LNCaP clone FGC (cell line): ENCODE results near the gene WDR5.

Source experiments
- DNase-seq: peaks from one replicate; pipeline ENCODE4 v3.0.0-alpha.2; 2011; ENCODE audit warnings: low read depth
- H3K4me3 ChIP-seq: 2 replicates; pipeline ENCODE4 v1.5.1; 2011; ENCODE audit warnings: mild to moderate bottlenecking, low read depth, low read length, control low read depth
- TF ChIP-seq, protein P1 (sequence below): IDR thresholded peaks from 2 replicates; pipeline ENCODE4 v1.5.1; 2012; ENCODE audit warnings: mild to moderate bottlenecking; ENCODE audit not compliant: control insufficient read depth, insufficient read depth; ENCODE audit errors: extremely low read depth

Gene WDR5

DNA sequence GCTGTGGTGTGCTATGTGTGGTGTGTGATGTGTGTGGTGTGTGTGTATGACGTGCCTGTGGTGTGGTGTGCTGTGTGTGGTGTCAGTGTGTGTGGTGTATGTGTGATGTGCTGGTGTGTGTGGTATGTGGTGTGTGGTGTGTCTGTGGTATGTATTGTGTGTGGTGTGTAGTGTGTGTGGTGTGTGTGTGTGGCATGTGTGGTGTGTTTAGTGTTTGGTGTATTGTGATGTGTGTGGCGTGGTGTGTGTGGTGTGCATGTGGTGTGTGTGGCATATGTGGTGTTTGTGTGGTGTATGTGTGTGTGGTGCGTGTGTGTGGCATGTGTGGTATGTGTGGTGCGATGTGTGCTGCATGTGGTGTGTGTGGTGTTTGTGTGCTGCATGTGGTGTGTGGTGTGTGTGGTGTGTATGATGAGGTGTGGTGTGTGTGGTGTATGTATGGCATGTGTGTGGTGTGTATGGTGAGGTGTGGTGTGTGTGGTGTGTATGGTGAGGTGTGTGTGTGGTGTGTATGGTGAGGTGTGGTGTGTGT, 46.7 kb downstream of the WDR5 start:
- DNase-seq = no peak
- H3K4me3 ChIP-seq = no peak overlapping the region
- TF ChIP-seq, protein P1, sequence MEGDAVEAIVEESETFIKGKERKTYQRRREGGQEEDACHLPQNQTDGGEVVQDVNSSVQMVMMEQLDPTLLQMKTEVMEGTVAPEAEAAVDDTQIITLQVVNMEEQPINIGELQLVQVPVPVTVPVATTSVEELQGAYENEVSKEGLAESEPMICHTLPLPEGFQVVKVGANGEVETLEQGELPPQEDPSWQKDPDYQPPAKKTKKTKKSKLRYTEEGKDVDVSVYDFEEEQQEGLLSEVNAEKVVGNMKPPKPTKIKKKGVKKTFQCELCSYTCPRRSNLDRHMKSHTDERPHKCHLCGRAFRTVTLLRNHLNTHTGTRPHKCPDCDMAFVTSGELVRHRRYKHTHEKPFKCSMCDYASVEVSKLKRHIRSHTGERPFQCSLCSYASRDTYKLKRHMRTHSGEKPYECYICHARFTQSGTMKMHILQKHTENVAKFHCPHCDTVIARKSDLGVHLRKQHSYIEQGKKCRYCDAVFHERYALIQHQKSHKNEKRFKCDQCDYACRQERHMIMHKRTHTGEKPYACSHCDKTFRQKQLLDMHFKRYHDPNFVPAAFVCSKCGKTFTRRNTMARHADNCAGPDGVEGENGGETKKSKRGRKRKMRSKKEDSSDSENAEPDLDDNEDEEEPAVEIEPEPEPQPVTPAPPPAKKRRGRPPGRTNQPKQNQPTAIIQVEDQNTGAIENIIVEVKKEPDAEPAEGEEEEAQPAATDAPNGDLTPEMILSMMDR = no peak

DNA sequence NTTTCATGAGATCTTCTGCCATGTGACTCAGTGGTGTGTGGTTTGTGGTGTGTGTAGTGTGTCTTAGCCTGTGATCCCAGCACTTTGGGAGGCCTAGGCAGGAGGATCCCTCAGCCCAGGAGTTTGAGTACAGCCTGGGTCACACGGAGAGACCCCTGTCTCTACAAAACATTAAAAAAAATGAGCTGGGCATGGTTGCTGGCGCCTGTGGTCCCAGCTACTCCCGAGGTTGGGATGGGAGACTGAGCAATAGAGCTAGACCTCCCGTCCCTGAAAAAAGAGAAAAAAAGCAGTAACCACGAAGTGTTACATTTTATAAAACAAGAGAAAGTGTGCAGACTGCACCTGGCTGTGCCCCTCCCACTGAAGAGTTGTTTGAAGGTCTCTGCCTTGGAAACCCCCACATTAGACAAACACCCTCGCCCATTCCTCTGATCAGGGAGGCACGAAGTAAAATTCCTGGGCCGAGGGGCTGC, 49.7 kb downstream of the WDR5 start:
- no peak for DNase-seq
- TF ChIP-seq, protein P1 = no peak
- H3K4me3 ChIP-seq = no peak overlapping the region

DNA sequence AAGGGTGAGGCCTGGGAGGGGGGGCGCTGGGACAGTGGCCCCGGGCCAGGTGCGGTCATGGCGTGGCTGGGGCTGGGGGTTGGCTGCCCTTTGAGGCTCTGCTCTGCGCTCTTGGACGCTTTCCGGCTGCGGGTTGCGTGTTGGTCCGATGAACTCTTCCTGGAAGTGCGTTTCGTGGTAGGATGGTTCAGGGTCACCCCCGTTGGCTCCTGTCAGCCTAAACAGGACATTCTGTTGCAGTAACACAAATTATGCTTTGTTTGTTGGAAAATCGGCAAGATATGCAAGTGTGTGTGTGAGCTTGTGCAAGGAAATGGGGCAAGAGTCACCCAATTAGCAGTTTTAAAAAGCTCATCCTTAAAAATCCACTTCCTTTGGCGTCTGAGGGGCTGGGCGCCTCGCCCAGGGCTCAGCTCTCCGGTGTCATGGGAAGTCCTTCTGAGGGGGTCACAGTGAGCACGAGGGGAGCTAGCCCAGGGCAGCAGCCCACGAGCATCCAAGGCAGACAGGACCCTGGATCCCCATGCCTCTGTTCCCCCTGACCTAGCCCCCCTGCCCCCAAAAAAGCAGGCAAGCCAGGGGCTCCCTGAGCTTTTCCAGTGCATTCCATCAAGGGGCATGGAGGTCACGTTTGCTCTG, 50.7 kb downstream of the WDR5 start:
- DNase-seq = no peak
- TF ChIP-seq, protein P1 = no peak
- no peak overlapping the region for H3K4me3 ChIP-seq

DNA sequence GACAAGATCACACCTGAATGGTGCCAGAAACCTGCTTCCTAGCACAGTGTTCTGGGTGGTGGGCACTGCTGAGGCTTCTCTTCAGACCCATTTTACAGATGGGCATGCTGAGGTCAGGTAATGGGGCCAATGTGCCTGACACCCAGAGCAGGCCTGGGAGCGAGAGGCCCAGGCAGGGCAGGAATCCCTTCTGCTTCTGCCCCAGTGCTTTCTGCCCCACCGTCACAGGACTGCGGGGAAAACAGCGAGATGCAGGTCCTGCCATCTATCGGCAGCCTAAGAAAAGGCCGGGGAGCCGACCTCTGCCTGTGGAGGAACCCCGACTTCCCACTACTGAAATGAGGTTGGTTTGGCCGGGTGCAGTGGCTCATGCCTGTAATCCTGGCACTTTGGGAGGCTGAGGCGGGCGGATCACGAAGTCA, 51.2 kb downstream of the WDR5 start:
- DNase-seq = no peak
- TF ChIP-seq, protein P1 = no peak
- no peak overlapping the region for H3K4me3 ChIP-seq

DNA sequence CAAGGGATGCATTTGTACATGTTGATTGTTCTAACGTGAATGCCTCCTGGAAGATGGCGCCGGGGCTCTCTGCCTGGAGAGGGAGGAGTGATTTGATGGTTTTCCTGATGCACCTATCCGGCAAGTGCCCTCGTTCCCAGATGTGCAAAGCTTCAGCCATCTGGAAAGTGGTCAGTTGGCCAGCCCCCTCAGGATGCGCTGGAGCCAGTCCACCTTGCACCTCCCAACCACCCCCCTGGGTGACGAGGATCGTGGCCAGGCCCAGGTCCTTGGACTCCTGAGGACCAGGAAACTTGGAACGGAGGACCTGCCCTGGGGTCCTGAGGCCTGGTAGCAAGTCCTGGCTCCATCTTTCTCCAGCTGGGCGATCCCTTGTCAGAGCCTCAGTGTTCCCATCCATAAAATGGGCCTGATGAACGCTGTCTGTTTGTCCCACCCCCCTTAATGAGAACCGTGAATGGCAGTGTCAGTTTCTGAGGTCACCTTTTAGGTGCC, 52.1 kb downstream of the WDR5 start:
- no peak overlapping the region for H3K4me3 ChIP-seq
- TF ChIP-seq, protein P1 = no peak
- no peak for DNase-seq

DNA sequence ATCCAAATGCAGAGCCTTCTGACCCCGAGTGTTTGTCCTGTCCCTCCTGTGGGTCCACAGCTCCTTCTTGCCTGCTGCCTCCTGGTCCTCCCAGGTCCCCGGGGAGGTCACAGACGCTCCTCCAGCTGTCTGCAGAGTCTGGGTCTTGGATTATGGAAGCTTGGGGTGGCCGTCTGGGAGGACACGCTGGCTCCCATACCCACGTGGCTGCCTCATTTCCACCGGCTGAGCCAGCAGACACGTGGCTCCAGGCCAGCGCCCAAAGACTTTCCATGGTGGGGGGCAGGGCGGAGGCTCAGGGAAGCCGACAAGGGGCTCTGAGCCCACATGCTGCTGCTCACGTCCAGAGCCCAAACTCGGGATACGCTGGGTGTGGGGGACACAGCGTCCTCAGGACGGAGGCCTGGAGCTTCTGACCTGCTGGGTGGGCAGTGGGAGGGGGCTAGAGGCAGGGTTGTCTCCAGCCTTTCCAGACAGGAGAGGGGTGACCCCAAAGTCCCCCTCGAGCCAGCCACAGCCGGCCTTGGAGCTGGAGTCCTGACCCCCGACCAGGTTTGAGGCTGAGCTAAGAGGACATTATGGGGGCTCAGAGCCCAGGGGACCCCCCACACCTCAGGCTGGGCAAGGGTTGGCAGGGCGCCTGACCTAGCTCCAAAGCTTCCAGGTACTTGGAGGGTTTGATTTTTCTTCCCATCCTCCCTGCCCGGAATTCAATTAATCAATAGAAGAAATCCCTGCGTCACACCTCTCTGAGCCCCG, 52.7 kb downstream of the WDR5 start:
- no peak overlapping the region for H3K4me3 ChIP-seq
- DNase-seq = no peak
- TF ChIP-seq, protein P1 = no peak
